HG03025 (cell line): ENCODE data around the gene BIN1.

Experiments
- ATAC-seq: cut with Tn5 transposase; IDR thresholded peaks from one replicate; pipeline ENCODE4 v1.9.1; 2021; ENCODE audit warnings: mild to moderate bottlenecking, moderate library complexity; ENCODE audit not compliant: unreplicated experiment, low FRiP score

BIN1 gene

GRCh38 chr2:127106991-127107621 lies at the start of gene BIN1:
Gene BIN1 (minus strand): TSS chr2:127107154. CDS start chr2:127106943, 211 bp downstream.
- peak; percentile 86 for ATAC-seq

GRCh38 chr2:127155947-127156346 lies 49.0 kb upstream of the BIN1 start:
- no peak for ATAC-seq

GRCh38 chr2:127155028-127155581 lies 48.2 kb upstream of the BIN1 start:
- ATAC-seq = no peak

- ATAC-seq = no peak
Observed at GRCh38 chr2:127154396-127154795, 47.4 kb upstream of the BIN1 start.

- ATAC-seq = no peak
Observed at GRCh38 chr2:127153691-127154158, 46.8 kb upstream of the BIN1 start.

GRCh38 chr2:127150996-127151395 lies 44.0 kb upstream of the BIN1 start:
- ATAC-seq = no peak

- ATAC-seq = no peak
Observed at GRCh38 chr2:127149384-127149783, 42.4 kb upstream of the BIN1 start.

GRCh38 chr2:127146820-127147502 lies 40.0 kb upstream of the BIN1 start:
- ATAC-seq = no peak

- no peak for ATAC-seq
Observed at GRCh38 chr2:127146071-127146725, 39.2 kb upstream of the BIN1 start.

GRCh38 chr2:127145280-127145895 lies 38.4 kb upstream of the BIN1 start:
- ATAC-seq = no peak

- ATAC-seq = no peak
Observed at GRCh38 chr2:127143841-127144782, 37.2 kb upstream of the BIN1 start.

- ATAC-seq = no peak
Observed at GRCh38 chr2:127142663-127143630, 36.0 kb upstream of the BIN1 start.

- no peak for ATAC-seq
Observed at GRCh38 chr2:127140538-127140937, 33.6 kb upstream of the BIN1 start.

GRCh38 chr2:127139766-127140165 lies 32.8 kb upstream of the BIN1 start:
- no peak for ATAC-seq

- ATAC-seq = no peak
Observed at GRCh38 chr2:127138281-127138680, 31.3 kb upstream of the BIN1 start.

GRCh38 chr2:127137741-127138140 lies 30.8 kb upstream of the BIN1 start:
- no peak for ATAC-seq

- no peak for ATAC-seq
Observed at GRCh38 chr2:127137225-127137624, 30.3 kb upstream of the BIN1 start.
